DND-41 (cell line): ENCODE measurements around the gene SLC22A7.

Experiments used
- CTCF ChIP-seq: IDR thresholded peaks from 2 replicates; pipeline ENCODE4 v1.5.1; 2012; ENCODE audit warnings: borderline replicate concordance, low read length, moderate library complexity, mild to moderate bottlenecking; ENCODE audit not compliant: poor library complexity, severe bottlenecking; ENCODE audit errors: extremely low read depth
- EZH2 ChIP-seq: IDR thresholded peaks from 3 replicates; pipeline ENCODE4 v1.6.1; 2012; ENCODE audit warnings: borderline replicate concordance, low read depth, mild to moderate bottlenecking, moderate library complexity, low read length, inconsistent platforms; ENCODE audit not compliant: severe bottlenecking

GRCh38 chr6:43310624-43311023, 12.6 kb downstream of the SLC22A7 start:
- TF ChIP-seq CTCF (no peak), EZH2 (no peak)
